K562 (cell line): ENCODE measurements around the gene NFATC3. TPM values are rescaled to one million over a fixed set of nuclear protein-coding genes. Genes with fewer than 3 reads are reported as not detected.
A peak's percentile ranks its signal among the peaks of the same experiment; 100 is the strongest.

Source experiments
- ATAC-seq: fragments of 200-7000 bp; cut with Tn5 transposase; 3 replicates; pipeline ENCODE4 v1.9.1; 2020; ENCODE audit warnings: moderate library complexity
- BruUV-seq: library from RNA; stranded (reverse); fragments of 400-500 nt; replicated peaks from 2 replicates; lab custom pipeline; 2021; lab: Mats Ljungman, UMichigan
- CTCF ChIA-PET: fragments of 300-600 bp; formaldehyde crosslinking; extraction: SDS; loops from one replicate; lab custom pipeline; 2021; ENCODE audit warnings: low intra/inter-chr PET ratio; lab: Yijun Ruan, JAX
- POLR2A ChIA-PET: fragments of 300-600, 350-650 bp; sonication (Branson Sonifier 250); formaldehyde crosslinking; extraction: SDS; loops from one replicate; lab custom pipeline; 2021; ENCODE audit warnings: antibody characterized with exemption, inconsistent platforms; lab: Yijun Ruan, JAX
- DNase-seq, 4 experiments: peaks; one replicate each; pipeline versions ENCODE4 v3.0.0 to v3.0.0-alpha.2; 2011 to 2018; ENCODE audit warnings: low spot score in 3 of 4, mixed read lengths in 3 of 4; ENCODE audit errors: extremely low read depth in 1 of 4
- FAIRE-seq: peaks from 2 replicates; lab custom pipeline; 2011; peaks lifted over from hg19 to GRCh38; lab: Jason Lieb, UNC
- H2AFZ ChIP-seq: 2 replicates; pipeline ENCODE4 v1.6.0; 2011; ENCODE audit warnings: low read depth, low read length, control low read depth, inconsistent platforms
- H3K27ac ChIP-seq: fragments of 200-600 bp; 3 replicates; pipeline ENCODE4 v1.8.0; 2011; ENCODE audit warnings: low read depth, mild to moderate bottlenecking, control low read depth, inconsistent platforms, low read length, moderate library complexity, mixed read lengths; ENCODE audit errors: extremely low read depth
- H3K27me3 ChIP-seq, 2 experiments: fragments of 300-600 bp in 1 of 2; 2 replicates in 1 of 2; 3 replicates in 1 of 2; pipeline versions ENCODE4 v1.6.0 to v1.8.0; 2011; ENCODE audit warnings: inconsistent platforms in 2 of 2, low read length in 2 of 2, mild to moderate bottlenecking in 1 of 2, mixed read lengths in 1 of 2, moderate library complexity in 1 of 2; ENCODE audit not compliant: control insufficient read depth in 2 of 2, insufficient read depth in 2 of 2
- H3K36me3 ChIP-seq: fragments of 300-600 bp; 3 replicates; pipeline ENCODE4 v1.8.0; 2011; ENCODE audit warnings: mild to moderate bottlenecking, low read length, inconsistent platforms; ENCODE audit not compliant: control insufficient read depth, insufficient read depth
- H3K4me1 ChIP-seq, 2 experiments: fragments of 200-600 bp in 1 of 2; replicated peaks in 1 of 2; 2 replicates in 1 of 2; 3 replicates in 1 of 2; pipeline versions ENCODE4 v1.5.1 to v1.8.0; 2011; ENCODE audit warnings: inconsistent platforms in 2 of 2, low read length in 2 of 2, mild to moderate bottlenecking in 1 of 2, mixed read lengths in 1 of 2, moderate library complexity in 1 of 2; ENCODE audit not compliant: control insufficient read depth in 2 of 2, insufficient read depth in 2 of 2
- H3K4me2 ChIP-seq: 2 replicates; pipeline ENCODE4 v1.6.1; 2011; ENCODE audit warnings: low read length, control low read depth, inconsistent platforms, mixed read lengths; ENCODE audit not compliant: insufficient read depth
- H3K4me3 ChIP-seq: fragments of 200-600 bp; sonication (generic), shearing (Covaris generic); 2 replicates; pipeline ENCODE4 v1.5.1; 2016; ENCODE audit warnings: control low read depth, inconsistent platforms
- H3K79me2 ChIP-seq: fragments of 200-600 bp; 3 replicates; pipeline ENCODE4 v1.8.0; 2011; ENCODE audit warnings: low read length, inconsistent platforms; ENCODE audit not compliant: control insufficient read depth, insufficient read depth
- H3K9ac ChIP-seq, 2 experiments: 2 replicates each; pipeline versions ENCODE4 v1.6.0 to v1.6.1; 2011; ENCODE audit warnings: low read depth in 2 of 2, low read length in 2 of 2, control low read depth in 1 of 2, inconsistent platforms in 1 of 2, mild to moderate bottlenecking in 1 of 2, mixed read lengths in 1 of 2; ENCODE audit not compliant: insufficient read depth in 1 of 2
- H3K9me1 ChIP-seq: one replicate; pipeline ENCODE4 v1.6.0; 2011; ENCODE audit warnings: inconsistent platforms, mild to moderate bottlenecking, low read length, moderate library complexity; ENCODE audit not compliant: control insufficient read depth, insufficient read depth
- H3K9me3 ChIP-seq: replicated peaks from 2 replicates; pipeline ENCODE4 v1.5.1; 2011; ENCODE audit warnings: low read depth, low read length, inconsistent platforms; ENCODE audit not compliant: control insufficient read depth, insufficient read depth
- H4K20me1 ChIP-seq: replicated peaks from 2 replicates; pipeline ENCODE4 v1.6.1; 2011; ENCODE audit warnings: low read length, inconsistent platforms, mixed read lengths; ENCODE audit not compliant: control insufficient read depth, insufficient read depth
- HMG20A ChIP-seq: fragments of 450-650 bp; formaldehyde crosslinking; conservative IDR thresholded peaks from 2 replicates; pipeline ENCODE4 v1.4.0; 2020; ENCODE audit warnings: mild to moderate bottlenecking, mixed read lengths
- PHB ChIP-seq: fragments of 250-450 bp; sonication (Bioruptor Pico); IDR thresholded peaks from 2 replicates; pipeline ENCODE4 v1.5.0; 2021
- POLR2B ChIP-seq: fragments of 450-650 bp; IDR thresholded peaks from 2 replicates; pipeline ENCODE4 v1.6.1; 2018; ENCODE audit warnings: low read depth; ENCODE audit not compliant: partially characterized antibody
- SMARCA5 ChIP-seq: fragments of 450-650 bp; IDR thresholded peaks from 2 replicates; pipeline ENCODE4 v1.6.1; 2016
- ZMIZ1 ChIP-seq, 2 experiments: fragments of 150-350 bp in 1 of 2; IDR thresholded peaks; 2 replicates each; pipeline ENCODE4 v1.6.1; 2012 to 2016; ENCODE audit warnings: low read depth in 2 of 2, low read length in 2 of 2, mild to moderate bottlenecking in 1 of 2, moderate library complexity in 1 of 2
- ZNF316 ChIP-seq: fragments of 450-650 bp; IDR thresholded peaks from 2 replicates; pipeline ENCODE4 v1.6.1; 2016
- ZNF395 ChIP-seq: fragments of 200-800 bp; sonication (Bioruptor generic); IDR thresholded peaks from 2 replicates; pipeline ENCODE4 v1.6.1; 2017; ENCODE audit warnings: missing genetic modification characterization, missing compliant biosample characterization
- ZNF444 ChIP-seq: fragments of 250-450 bp; sonication (Bioruptor Pico); IDR thresholded peaks from 2 replicates; pipeline ENCODE4 v1.4.0; 2020; ENCODE audit warnings: mild to moderate bottlenecking, moderate library complexity
- ZNF766 ChIP-seq: fragments of 200-800 bp; sonication (Bioruptor generic); conservative IDR thresholded peaks from 2 replicates; pipeline ENCODE4 v1.6.1; 2016; ENCODE audit warnings: missing genetic modification characterization, missing compliant biosample characterization
- WGBS: fragments of 100-300 bp; shearing (Covaris generic); methylation state at CpG from one replicate; pipeline ENCODE4 v1.1.6; 2016; ENCODE audit warnings: low coverage, mixed read lengths; ENCODE audit not compliant: insufficient coverage; ENCODE audit errors: missing lambda C conversion rate; 5-methylcytosine and 5-hydroxymethylcytosine counted together
- in situ Hi-C: fragments of 300-500 bp; cut with MboI; formaldehyde crosslinking; loops from 4 replicates; pipeline ENCODE4 v1.15.0; 2018; ENCODE audit warnings: inconsistent platforms, mixed read lengths
- intact Hi-C: fragments of 100-400 bp; cut with micrococcal nuclease; formaldehyde crosslinking; loops from 2 replicates; pipeline ENCODE4 v1.14.2; 2022
- polyA plus RNA-seq, 8 experiments: library from polyadenylated mRNA; depleted of rRNA in 4 of 8; stranded (reverse) in 5 of 8; unstranded in 3 of 8; fragments of >200 nt; fragmentation: Nextera tagmentation in 2 of 8; fragmentation: Illumina TruSeq in 1 of 8; extraction: Ambion mirVana in 2 of 8; extraction: Trizol in 1 of 8; gene quantifications; 2 replicates each; pipeline versions ENCODE4 v1.2.1 to v1.2.3, GENCODE V29; 2011 to 2014; ENCODE audit warnings: inconsistent platforms in 1 of 8, missing spikeins in 1 of 8
- total RNA-seq, 7 experiments: library from RNA; depleted of rRNA in 6 of 7; stranded (reverse); fragments of >200 nt in 6 of 7; fragmentation: Illumina TruSeq in 2 of 7; extraction: Trizol in 2 of 7; gene quantifications; 2 replicates each; pipeline versions ENCODE4 v1.2.1 to v1.2.3, GENCODE V29; 2011 to 2021; ENCODE audit warnings: low replicate concordance in 1 of 7

The NFATC3 gene
- total and polyA plus RNA-seq, 9 of the 15 experiments (the other 6 are each of a cell fraction or from before 2014, with no cell fraction given) = 15.7 to 98.4 (median 59.4) TPM

- no peak for DNase-seq
- no peaks in the 10 kb centered on the region for H3K9me3 ChIP-seq
- no peak overlapping the region for H3K4me2 ChIP-seq
- BruUV-seq = no TSS peak
- CTCF ChIA-PET = no interaction called here
- intact Hi-C loops = no loop called here
- no peak for ATAC-seq
- POLR2A ChIA-PET = interaction anchor here (0.6 kb wide), 1 partner anchor 306 kb away, joined by 3 read pairs; no protein-coding TSS in a partner anchor
- FAIRE-seq = no peak
- H3K9me1 ChIP-seq = no peaks in the 10 kb centered on the region
- H3K27me3 ChIP-seq = no peaks in the 10 kb centered on the region
- peaks cover 0 to 12% of the 10 kb centered on the region in 2 experiments; a peak in 1 of 5 replicates for H3K4me1 ChIP-seq
- no peak overlapping the region for H2AFZ ChIP-seq
- H3K4me3 ChIP-seq = no peak overlapping the region
- peaks cover 57% of the 10 kb centered on the region; the same call in 2 of the 3 replicates for H3K36me3 ChIP-seq
- H3K79me2 ChIP-seq = no peaks in the 10 kb centered on the region; the same call in 2 of the 3 replicates
- TF ChIP-seq ZNF766 (CRISPR knock-in tag) (no peak), POLR2B (peak; percentile 26), PHB (no peak)
- H3K27ac ChIP-seq = no peak overlapping the region
- in situ Hi-C loops = no loop called here
- H4K20me1 ChIP-seq = no peaks in the 10 kb centered on the region; the same call in 1 of the 2 replicates
- 93% methylated on average over 12 of the region's 12 CpGs for WGBS
- H3K9ac ChIP-seq = no peak overlapping the region
These were observed 145.8 kb downstream of the NFATC3 start for GRCh38 chr16:68230956-68231355.

- Histone ChIP-seq H3K27ac (no peak overlapping the region), H3K9me3 (peaks cover 1% of the 10 kb centered on the region; the same call in 1 of the 2 replicates), H3K4me1 (peaks cover 0 to 12% of the 10 kb centered on the region in 2 experiments; a peak in 1 of 5 replicates), H2AFZ (no peak overlapping the region), H3K9me1 (no peaks in the 10 kb centered on the region), H3K4me2 (no peak overlapping the region), H3K9ac (no peak overlapping the region), H3K27me3 (no peaks in the 10 kb centered on the region), H3K79me2 (no peaks in the 10 kb centered on the region; the same call in 2 of the 3 replicates), H3K4me3 (no peak overlapping the region), H4K20me1 (no peaks in the 10 kb centered on the region; the same call in 1 of the 2 replicates), H3K36me3 (peaks cover 51% of the 10 kb centered on the region; the same call in 2 of the 3 replicates)
- in situ Hi-C loops = no loop called here
- POLR2A ChIA-PET = interaction anchor here (0.6 kb wide), 1 partner anchor 307 kb away, joined by 3 read pairs; no protein-coding TSS in a partner anchor
- DNase-seq (no peak), FAIRE-seq (no peak), ATAC-seq (no peak)
- intact Hi-C loops = no loop called here
- CTCF ChIA-PET = no interaction called here
- BruUV-seq = no TSS peak
- WGBS = 92% methylated on average over 24 of the region's 26 CpGs
- TF ChIP-seq ZNF316 (no peak), HMG20A (CRISPR knock-in tag) (no peak), ZNF395 (CRISPR knock-in tag) (no peak), ZMIZ1 (IDR thresholded peaks at IDR 0.05; ENCODE audit: low read depth in 2 of 2, low read length in 2 of 2) (no peak), SMARCA5 (no peak), ZNF444 (CRISPR knock-in tag) (no peak)
These were observed 146.4 kb downstream of the NFATC3 start for GRCh38 chr16:68231384-68232136.
